Trophoblast cell (in vitro differentiated cells and primary cell): ENCODE results near the gene C1QL2.
A peak's percentile ranks its signal among the peaks of the same experiment; 100 is the strongest.

Experiments used
- DNase-seq, 2 donors: peaks; one replicate each; pipeline ENCODE4 v3.0.0-alpha.2; 2016
- H2AFZ ChIP-seq: 2 replicates; pipeline ENCODE4 v1.6.1; 2013; ENCODE audit warnings: low read length, moderate library complexity, mild to moderate bottlenecking; ENCODE audit not compliant: insufficient read depth, poor library complexity
- H2AK5ac ChIP-seq: 2 replicates; pipeline ENCODE4 v1.6.1; 2013; ENCODE audit warnings: mild to moderate bottlenecking, low read length
- H2BK120ac ChIP-seq: 2 replicates; pipeline ENCODE4 v1.6.1; 2013; ENCODE audit warnings: low read length, mild to moderate bottlenecking, moderate library complexity; ENCODE audit not compliant: insufficient read depth, poor library complexity
- H2BK12ac ChIP-seq: 2 replicates; pipeline ENCODE4 v1.6.1; 2013; ENCODE audit warnings: mild to moderate bottlenecking, low read length, moderate library complexity
- H2BK5ac ChIP-seq: 2 replicates; pipeline ENCODE4 v1.6.1; 2013; ENCODE audit warnings: low read length, low read depth, moderate library complexity, mild to moderate bottlenecking; ENCODE audit not compliant: poor library complexity
- H3K14ac ChIP-seq: 2 replicates; pipeline ENCODE4 v1.6.1; 2013; ENCODE audit warnings: mild to moderate bottlenecking, low read length
- H3K18ac ChIP-seq: 2 replicates; pipeline ENCODE4 v1.6.1; 2013; ENCODE audit warnings: mild to moderate bottlenecking, low read length
- H3K23ac ChIP-seq: 2 replicates; pipeline ENCODE4 v1.6.1; 2013; ENCODE audit warnings: low read length
- H3K27ac ChIP-seq: 2 replicates; pipeline ENCODE4 v1.5.1; 2013; ENCODE audit warnings: low read depth, mild to moderate bottlenecking, inconsistent platforms, low read length, moderate library complexity
- H3K27me3 ChIP-seq: 2 replicates; pipeline ENCODE4 v1.6.1; 2013; ENCODE audit warnings: inconsistent platforms, mild to moderate bottlenecking, low read length, moderate library complexity; ENCODE audit not compliant: insufficient read depth
- H3K36me3 ChIP-seq, 2 experiments: 1 replicate in 1 of 2; 2 replicates in 1 of 2; pipeline ENCODE4 v1.6.1; 2013; ENCODE audit warnings: low read length in 2 of 2, mild to moderate bottlenecking in 2 of 2, moderate library complexity in 1 of 2; ENCODE audit not compliant: insufficient read depth in 2 of 2, control insufficient read depth in 1 of 2
- H3K4ac ChIP-seq: 2 replicates; pipeline ENCODE4 v1.6.1; 2013; ENCODE audit warnings: low read depth, mild to moderate bottlenecking, low read length, moderate library complexity
- H3K4me1 ChIP-seq, 2 experiments: 1 replicate in 1 of 2; 2 replicates in 1 of 2; pipeline ENCODE4 v1.6.1; 2013; ENCODE audit warnings: low read length in 2 of 2, mild to moderate bottlenecking in 2 of 2, moderate library complexity in 1 of 2; ENCODE audit not compliant: insufficient read depth in 2 of 2, control insufficient read depth in 1 of 2
- H3K4me2 ChIP-seq: 2 replicates; pipeline ENCODE4 v1.6.1; 2013; ENCODE audit warnings: inconsistent platforms, mild to moderate bottlenecking, low read length, moderate library complexity
- H3K4me3 ChIP-seq: 2 replicates; pipeline ENCODE4 v1.5.1; 2013; ENCODE audit warnings: mild to moderate bottlenecking, low read depth, low read length, inconsistent platforms
- H3K79me1 ChIP-seq: one replicate; pipeline ENCODE4 v1.6.1; 2013; ENCODE audit warnings: low read length
- H3K79me2 ChIP-seq: 2 replicates; pipeline ENCODE4 v1.6.1; 2013; ENCODE audit warnings: low read length, mild to moderate bottlenecking; ENCODE audit not compliant: control insufficient read depth, insufficient read depth, poor library complexity
- H3K9ac ChIP-seq: 2 replicates; pipeline ENCODE4 v1.6.1; 2013; ENCODE audit warnings: mild to moderate bottlenecking, low read length
- H3K9me3 ChIP-seq: 2 replicates; pipeline ENCODE4 v1.6.1; 2013; ENCODE audit warnings: low read depth, mild to moderate bottlenecking, control low read depth, inconsistent platforms, low read length; ENCODE audit not compliant: insufficient read depth
- H4K12ac ChIP-seq: 2 replicates; pipeline ENCODE4 v1.6.1; 2013; ENCODE audit warnings: low read depth, mild to moderate bottlenecking, low read length, moderate library complexity
- H4K8ac ChIP-seq: 2 replicates; pipeline ENCODE4 v1.6.1; 2013; ENCODE audit warnings: low read depth, mild to moderate bottlenecking, low read length, moderate library complexity
- H4K91ac ChIP-seq: one replicate; pipeline ENCODE4 v1.6.1; 2013; ENCODE audit warnings: low read depth, mild to moderate bottlenecking, low read length, moderate library complexity
- WGBS: extraction: QIAGEN DNeasy Blood & Tissue Kit; methylation state at CpG from one replicate; pipeline ENCODE4 v1.1.7; 2013; ENCODE audit warnings: missing lambda C conversion rate; ENCODE audit not compliant: insufficient read length, insufficient coverage; ENCODE audit errors: extremely low coverage; 5-methylcytosine and 5-hydroxymethylcytosine counted together

C1QL2 gene

DNA sequence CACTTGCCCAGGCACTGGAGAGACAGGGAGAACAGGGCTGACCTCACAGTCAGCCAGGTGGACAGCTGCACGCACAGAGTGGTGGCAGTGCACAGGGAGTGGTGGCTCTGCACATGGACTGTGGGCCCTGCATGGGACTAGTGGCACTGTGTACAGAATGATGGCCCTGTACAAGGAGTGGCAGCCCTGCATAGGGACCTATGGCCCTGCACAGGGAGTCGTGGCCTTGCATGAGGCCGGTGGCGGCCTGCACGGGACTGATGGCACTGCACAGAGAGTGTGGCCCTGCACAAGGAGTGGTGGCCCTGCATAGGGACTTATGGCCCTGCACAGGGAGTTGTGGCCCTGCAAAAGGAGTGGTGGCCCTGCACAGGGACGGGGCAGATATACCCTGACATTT lies 46.0 kb upstream of the C1QL2 start:
- no CpG with 5 or more reads among the region's 6 CpGs for WGBS
- DNase-seq = no peak

DNA sequence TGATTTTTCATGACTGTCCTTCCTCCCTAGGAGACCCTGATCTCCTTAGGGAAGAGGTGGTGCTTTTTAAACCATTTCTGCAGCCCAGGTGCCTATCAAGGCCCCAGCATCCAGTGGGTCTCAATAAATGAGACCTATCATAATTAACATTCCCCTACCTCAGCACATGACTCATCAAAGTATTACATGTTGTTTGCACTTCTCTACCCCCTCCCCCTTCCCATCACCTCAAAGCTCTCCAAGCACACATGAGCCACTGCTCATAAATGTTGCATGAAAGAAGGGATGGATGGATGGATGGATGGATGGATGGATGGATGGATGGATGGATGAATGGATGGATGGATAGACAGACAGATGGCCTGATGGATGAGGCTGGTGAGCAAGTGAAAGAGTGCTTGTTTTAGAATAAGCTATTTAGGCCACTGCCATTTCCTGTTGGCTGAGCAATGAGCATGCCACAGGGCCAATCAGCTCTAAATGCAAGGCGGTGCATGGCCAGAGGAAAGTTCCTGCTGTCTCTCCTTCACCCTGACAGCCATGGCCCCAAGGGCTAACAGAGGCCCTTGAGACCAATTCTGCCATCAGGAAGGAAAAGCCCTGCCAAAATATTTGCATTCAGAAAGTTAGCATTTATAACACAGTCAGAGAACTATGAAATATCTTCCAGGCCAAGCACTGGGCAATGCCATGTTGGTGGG lies 44.2 kb upstream of the C1QL2 start:
- Histone ChIP-seq H3K4me1 (peaks cover 0 to 4% of the 10 kb centered on the region in 2 experiments), H3K27me3 (no peaks in the 10 kb centered on the region), H2BK12ac (no peak overlapping the region), H2BK5ac (no peak overlapping the region), H4K8ac (no peak overlapping the region), H4K12ac (no peak overlapping the region), H3K14ac (no peak overlapping the region), H3K23ac (no peak overlapping the region), H3K79me1 (no peaks in the 10 kb centered on the region), H2AK5ac (no peak overlapping the region), H3K4me2 (no peak overlapping the region), H3K9ac (no peak overlapping the region), H3K79me2 (no peaks in the 10 kb centered on the region), H3K18ac (no peak overlapping the region), H3K36me3 (no peaks in the 10 kb centered on the region), H2AFZ (no peak overlapping the region), H2BK120ac (no peak overlapping the region), H3K27ac (no peak overlapping the region), H3K4ac (no peak overlapping the region), H3K4me3 (no peak overlapping the region), H4K91ac (no peak overlapping the region), H3K9me3 (peaks cover 2% of the 10 kb centered on the region)
- no peak for DNase-seq
- no CpG with 5 or more reads among the region's 1 CpG for WGBS

More for the DNA sequence above, 46.0 kb upstream of the C1QL2 start:
- no peak overlapping the region for H2AFZ ChIP-seq
- no peak overlapping the region for H4K91ac ChIP-seq
- no peak overlapping the region for H3K9ac ChIP-seq
- no peaks in the 10 kb centered on the region for H3K79me2 ChIP-seq
- no peak overlapping the region for H3K14ac ChIP-seq
- no peak overlapping the region for H2AK5ac ChIP-seq
- H3K23ac ChIP-seq = no peak overlapping the region
- no peaks in the 10 kb centered on the region for H3K27me3 ChIP-seq
- H3K4me1 ChIP-seq = no peaks in the 10 kb centered on the region
- H3K4ac ChIP-seq = no peak overlapping the region
- H2BK5ac ChIP-seq = no peak overlapping the region
- H3K9me3 ChIP-seq = peaks cover 2% of the 10 kb centered on the region
- H4K12ac ChIP-seq = no peak overlapping the region
- H3K36me3 ChIP-seq = no peaks in the 10 kb centered on the region
- H3K4me3 ChIP-seq = no peak overlapping the region
- H3K18ac ChIP-seq = no peak overlapping the region
- H3K79me1 ChIP-seq = no peaks in the 10 kb centered on the region
- no peak overlapping the region for H2BK120ac ChIP-seq
- no peak overlapping the region for H3K4me2 ChIP-seq
- no peak overlapping the region for H3K27ac ChIP-seq
- no peak overlapping the region for H4K8ac ChIP-seq
- no peak overlapping the region for H2BK12ac ChIP-seq

DNA sequence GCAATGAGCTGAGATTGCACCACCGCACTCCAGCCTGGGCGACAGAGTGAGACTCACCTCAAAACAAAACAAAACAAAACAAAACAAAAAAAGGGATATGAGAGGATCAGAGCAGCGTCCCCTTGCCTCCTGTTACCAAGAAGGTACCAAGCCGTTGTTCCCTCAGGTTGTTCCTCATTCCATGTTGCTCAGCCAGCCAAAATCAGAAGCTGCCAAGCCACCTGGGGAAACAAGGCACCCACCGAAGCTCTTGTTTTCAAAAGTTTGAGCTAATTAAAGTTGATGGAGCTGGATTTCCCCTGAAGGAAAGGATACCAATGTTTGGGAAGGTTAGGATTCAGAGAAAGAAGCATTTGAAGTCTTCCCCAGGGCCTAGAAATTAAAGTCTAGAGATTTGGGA lies 43.3 kb upstream of the C1QL2 start:
- H3K14ac ChIP-seq = no peak overlapping the region
- no peak overlapping the region for H3K4ac ChIP-seq
- WGBS = no CpG with 5 or more reads among the region's 5 CpGs
- peaks cover 0 to 4% of the 10 kb centered on the region in 2 experiments for H3K4me1 ChIP-seq
- H3K9ac ChIP-seq = no peak overlapping the region
- no peak overlapping the region for H3K27ac ChIP-seq
- H3K27me3 ChIP-seq = no peaks in the 10 kb centered on the region
- H4K8ac ChIP-seq = no peak overlapping the region
- H3K23ac ChIP-seq = no peak overlapping the region
- no peak overlapping the region for H3K18ac ChIP-seq
- H3K79me2 ChIP-seq = no peaks in the 10 kb centered on the region
- H2AK5ac ChIP-seq = no peak overlapping the region
- H3K4me3 ChIP-seq = no peak overlapping the region
- H3K9me3 ChIP-seq = peaks cover 2% of the 10 kb centered on the region
- H2BK5ac ChIP-seq = no peak overlapping the region
- H3K36me3 ChIP-seq = no peaks in the 10 kb centered on the region
- H2BK12ac ChIP-seq = no peak overlapping the region
- H3K4me2 ChIP-seq = no peak overlapping the region
- no peak overlapping the region for H4K91ac ChIP-seq
- no peak overlapping the region for H4K12ac ChIP-seq
- no peak overlapping the region for H2AFZ ChIP-seq
- no peak for DNase-seq
- no peak overlapping the region for H2BK120ac ChIP-seq
- no peaks in the 10 kb centered on the region for H3K79me1 ChIP-seq

DNA sequence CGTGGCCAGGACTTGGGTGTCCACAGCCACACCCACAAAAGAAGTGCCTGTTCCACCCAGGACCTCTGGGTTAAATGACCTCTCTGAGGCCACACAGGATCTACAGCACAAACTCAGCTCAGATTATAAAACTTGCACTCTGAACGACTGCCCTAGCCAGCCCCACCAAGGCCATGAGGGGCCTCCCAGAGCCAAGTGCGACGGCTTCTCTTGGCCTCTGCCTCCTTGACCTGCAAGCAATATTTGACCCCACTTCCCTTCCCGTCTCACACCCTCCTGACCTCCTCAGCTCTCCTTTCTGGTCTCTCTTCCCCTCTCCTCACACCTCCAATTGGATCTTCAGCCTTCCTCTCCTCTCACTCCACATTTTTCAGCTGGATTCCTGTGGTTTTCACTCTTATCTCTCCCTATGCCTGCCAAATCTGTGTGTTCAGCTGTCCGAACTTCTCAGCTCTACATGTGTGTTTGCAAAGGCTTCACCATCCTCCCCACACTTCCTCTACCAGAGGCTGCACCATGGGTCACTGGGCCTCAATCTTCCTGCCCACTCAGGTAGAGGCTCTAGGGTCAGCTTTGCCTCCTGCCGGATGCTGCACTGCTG lies 39.8 kb upstream of the C1QL2 start:
- H4K12ac ChIP-seq = no peak overlapping the region
- H2BK12ac ChIP-seq = no peak overlapping the region
- no peak overlapping the region for H2AK5ac ChIP-seq
- no peak overlapping the region for H2BK120ac ChIP-seq
- H3K14ac ChIP-seq = no peak overlapping the region
- peak in 1 of 2 donors; percentile 59 for DNase-seq
- no peak overlapping the region for H2AFZ ChIP-seq
- no peaks in the 10 kb centered on the region for H3K79me2 ChIP-seq
- no peak overlapping the region for H3K9ac ChIP-seq
- H4K8ac ChIP-seq = no peak overlapping the region
- H3K27ac ChIP-seq = no peak overlapping the region
- no peak overlapping the region for H2BK5ac ChIP-seq
- no peaks in the 10 kb centered on the region for H3K9me3 ChIP-seq
- peaks cover 0 to 7% of the 10 kb centered on the region in 2 experiments for H3K4me1 ChIP-seq
- no peak overlapping the region for H3K4me3 ChIP-seq
- H3K36me3 ChIP-seq = no peaks in the 10 kb centered on the region
- no peak overlapping the region for H3K4me2 ChIP-seq
- WGBS = no CpG with 5 or more reads among the region's 7 CpGs
- no peak overlapping the region for H3K4ac ChIP-seq
- no peak overlapping the region for H3K23ac ChIP-seq
- no peak overlapping the region for H4K91ac ChIP-seq
- H3K79me1 ChIP-seq = no peaks in the 10 kb centered on the region
- no peaks in the 10 kb centered on the region for H3K27me3 ChIP-seq
- H3K18ac ChIP-seq = no peak overlapping the region
